ENCODE data around the gene SLC25A18. TPM values are rescaled to one million over a fixed set of nuclear protein-coding genes. Genes with fewer than 3 reads are reported as not detected.
A peak's percentile ranks its signal among the peaks of the same experiment; 100 is the strongest.

Gene SLC25A18
- total and polyA plus RNA-seq, 7 experiments from 2014 or later, result 0.08 TPM; not detected in 6

- no peak for DNase-seq
These were observed 3.5 kb downstream of the SLC25A18 start for GRCh38 chr22:17566776-17567175.

DNA sequence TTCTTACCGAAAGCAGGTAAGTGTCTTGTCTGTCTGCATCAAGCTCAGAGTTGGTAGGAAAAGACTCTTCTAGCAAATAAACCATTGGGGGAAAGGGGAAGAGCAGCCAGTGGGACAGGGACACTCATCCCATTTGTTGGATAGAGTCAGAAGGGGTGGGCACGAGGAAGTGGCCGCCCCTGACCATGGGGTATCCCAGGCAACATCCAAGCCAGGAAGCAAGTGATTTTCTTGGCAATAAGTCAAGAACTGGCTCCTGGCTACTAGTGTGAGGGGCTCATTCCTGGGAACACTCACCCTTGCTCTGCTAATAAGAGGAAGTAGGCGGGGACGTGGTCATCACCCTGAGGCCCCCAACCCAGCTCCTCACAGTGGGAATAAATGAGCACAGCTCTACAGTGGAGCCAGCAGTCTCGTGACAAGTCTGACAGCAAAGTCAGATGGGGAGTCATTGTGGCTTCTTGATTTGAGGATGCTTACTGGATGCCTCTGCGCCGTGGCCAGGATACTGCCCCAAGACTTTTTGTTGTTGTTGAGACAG lies 6.7 kb downstream of the SLC25A18 start:
- peaks cover 0 to 20% (median 9%) of the 10 kb centered on the region in 5 donors for H3K27me3 Mint-ChIP-seq
- intact Hi-C loops (cut with micrococcal nuclease), result no loop called here
- CTCF ChIA-PET, result no interaction called here

More at GRCh38 chr22:17566776-17567175, 3.5 kb downstream of the SLC25A18 start:
- Mint-ChIP-seq H3K9me3 (peaks cover 0 to 4% (median 0%) of the 10 kb centered on the region in 11 donors), H3K27me3 (peaks cover 0 to 15% (median 7%) of the 10 kb centered on the region in 5 donors), H3K4me3 (no peak overlapping the region), H3K27ac (no peak overlapping the region), H3K4me1 (peaks cover 0 to 1% (median 0%) of the 10 kb centered on the region in 7 donors), H3K36me3 (no peaks in the 10 kb centered on the region)
- Histone ChIP-seq H3K9me3 (ENCODE audit: control insufficient read depth in 2 of 3, low read length in 3 of 3) (no peaks in the 10 kb centered on the region), H3K4me3 (ENCODE audit: low read length) (no peak overlapping the region), H3K4me1 (ENCODE audit: control insufficient read depth in 2 of 2, insufficient read depth in 2 of 2, low read length in 2 of 2) (no peaks in the 10 kb centered on the region), H3K27ac (ENCODE audit: low read depth, low read length) (no peak overlapping the region), H3K27me3 (ENCODE audit: control insufficient read depth in 2 of 2, insufficient read depth in 2 of 2, low read length in 2 of 2) (no peaks in the 10 kb centered on the region), H3K36me3 (ENCODE audit: control insufficient read depth in 2 of 3, insufficient read depth in 3 of 3, low read length in 3 of 3) (no peaks in the 10 kb centered on the region)
- POLR2A ChIA-PET, result no interaction called here
- intact Hi-C loops (cut with micrococcal nuclease), result no loop called here
- CTCF ChIA-PET, result no interaction called here
- ATAC-seq, result no peak

GRCh38 chr22:17570851-17571631 lies 7.7 kb downstream of the SLC25A18 start:
- ChIA-PET CTCF (no interaction called here), POLR2A (no interaction called here)
- intact Hi-C loops (cut with micrococcal nuclease), result no loop called here
- H3K4me3 Mint-ChIP-seq, result no peak overlapping the region
- H3K9me3 ChIP-seq (ENCODE audit: control insufficient read depth in 2 of 3, low read length in 3 of 3), result no peaks in the 10 kb centered on the region
- H3K4me3 ChIP-seq (ENCODE audit: low read length), result no peak overlapping the region
- H3K36me3 Mint-ChIP-seq, result no peaks in the 10 kb centered on the region
- no peaks in the 10 kb centered on the region for H3K36me3 ChIP-seq (ENCODE audit: control insufficient read depth in 2 of 3, insufficient read depth in 3 of 3, low read length in 3 of 3)
- peaks cover 0 to 20% (median 9%) of the 10 kb centered on the region in 5 donors for H3K27me3 Mint-ChIP-seq
- H3K4me1 Mint-ChIP-seq, result peaks cover 0 to 1% (median 0%) of the 10 kb centered on the region in 7 donors
- peaks cover 0 to 2% (median 0%) of the 10 kb centered on the region in 11 donors for H3K9me3 Mint-ChIP-seq
- DNase-seq (no peak), ATAC-seq (no peak)
- no peaks in the 10 kb centered on the region for H3K4me1 ChIP-seq (ENCODE audit: control insufficient read depth in 2 of 2, insufficient read depth in 2 of 2, low read length in 2 of 2)
- no peak overlapping the region for H3K27ac ChIP-seq (ENCODE audit: low read depth, low read length)
- no peaks in the 10 kb centered on the region for H3K27me3 ChIP-seq (ENCODE audit: control insufficient read depth in 2 of 2, insufficient read depth in 2 of 2, low read length in 2 of 2)
- H3K27ac Mint-ChIP-seq, result peak overlapping the region in 1 of 9 donors; percentile 43

More for the DNA sequence above, 6.7 kb downstream of the SLC25A18 start:
- Mint-ChIP-seq H3K9me3 (peaks cover 0 to 4% (median 0%) of the 10 kb centered on the region in 11 donors), H3K4me3 (no peak overlapping the region), H3K27ac (no peak overlapping the region), H3K36me3 (no peaks in the 10 kb centered on the region), H3K4me1 (peaks cover 0 to 1% (median 0%) of the 10 kb centered on the region in 7 donors)
- H3K4me1 ChIP-seq (ENCODE audit: control insufficient read depth in 2 of 2, insufficient read depth in 2 of 2, low read length in 2 of 2), result no peaks in the 10 kb centered on the region
- no peaks in the 10 kb centered on the region for H3K27me3 ChIP-seq (ENCODE audit: control insufficient read depth in 2 of 2, insufficient read depth in 2 of 2, low read length in 2 of 2)
- no peaks in the 10 kb centered on the region for H3K36me3 ChIP-seq (ENCODE audit: control insufficient read depth in 2 of 3, insufficient read depth in 3 of 3, low read length in 3 of 3)
- ATAC-seq (no peak), DNase-seq (no peak)
- H3K27ac ChIP-seq (ENCODE audit: low read depth, low read length), result no peak overlapping the region
- no peak overlapping the region for H3K4me3 ChIP-seq (ENCODE audit: low read length)
- POLR2A ChIA-PET, result no interaction called here
- no peaks in the 10 kb centered on the region for H3K9me3 ChIP-seq (ENCODE audit: control insufficient read depth in 2 of 3, low read length in 3 of 3)

- Histone ChIP-seq H3K27me3 (ENCODE audit: control insufficient read depth in 2 of 2, insufficient read depth in 2 of 2, low read length in 2 of 2) (no peaks in the 10 kb centered on the region), H3K36me3 (ENCODE audit: control insufficient read depth in 2 of 3, insufficient read depth in 3 of 3, low read length in 3 of 3) (no peaks in the 10 kb centered on the region), H3K4me1 (ENCODE audit: control insufficient read depth in 2 of 2, insufficient read depth in 2 of 2, low read length in 2 of 2) (no peaks in the 10 kb centered on the region), H3K27ac (ENCODE audit: low read depth, low read length) (no peak overlapping the region), H3K9me3 (ENCODE audit: control insufficient read depth in 2 of 3, low read length in 3 of 3) (no peaks in the 10 kb centered on the region), H3K4me3 (ENCODE audit: low read length) (no peak overlapping the region)
- ChIA-PET CTCF (no interaction called here), POLR2A (no interaction called here)
- Mint-ChIP-seq H3K9me3 (no peaks in the 10 kb centered on the region), H3K4me3 (no peak overlapping the region), H3K36me3 (no peaks in the 10 kb centered on the region), H3K4me1 (no peaks in the 10 kb centered on the region), H3K27ac (no peak overlapping the region), H3K27me3 (peaks cover 0 to 16% (median 9%) of the 10 kb centered on the region in 5 donors)
- no peak for ATAC-seq
- no peak for DNase-seq
- intact Hi-C loops (cut with micrococcal nuclease), result no loop called here
These were observed 11.9 kb downstream of the SLC25A18 start for GRCh38 chr22:17575151-17575550.

- H3K9me3 ChIP-seq (ENCODE audit: control insufficient read depth in 2 of 3, low read length in 3 of 3), result no peaks in the 10 kb centered on the region
- Mint-ChIP-seq H3K4me1 (no peaks in the 10 kb centered on the region), H3K9me3 (no peaks in the 10 kb centered on the region), H3K27ac (no peak overlapping the region), H3K4me3 (no peak overlapping the region), H3K27me3 (peaks cover 0 to 13% (median 5%) of the 10 kb centered on the region in 5 donors), H3K36me3 (no peaks in the 10 kb centered on the region)
- H3K27ac ChIP-seq (ENCODE audit: low read depth, low read length), result no peak overlapping the region
- CTCF ChIA-PET, result no interaction called here
- ATAC-seq (no peak), DNase-seq (no peak)
- intact Hi-C loops (cut with micrococcal nuclease), result no loop called here
- POLR2A ChIA-PET, result no interaction called here
- no peaks in the 10 kb centered on the region for H3K27me3 ChIP-seq (ENCODE audit: control insufficient read depth in 2 of 2, insufficient read depth in 2 of 2, low read length in 2 of 2)
- no peaks in the 10 kb centered on the region for H3K4me1 ChIP-seq (ENCODE audit: control insufficient read depth in 2 of 2, insufficient read depth in 2 of 2, low read length in 2 of 2)
- no peaks in the 10 kb centered on the region for H3K36me3 ChIP-seq (ENCODE audit: control insufficient read depth in 2 of 3, insufficient read depth in 3 of 3, low read length in 3 of 3)
- H3K4me3 ChIP-seq (ENCODE audit: low read length), result no peak overlapping the region
These were observed 12.4 kb downstream of the SLC25A18 start for GRCh38 chr22:17575681-17576080.

DNA sequence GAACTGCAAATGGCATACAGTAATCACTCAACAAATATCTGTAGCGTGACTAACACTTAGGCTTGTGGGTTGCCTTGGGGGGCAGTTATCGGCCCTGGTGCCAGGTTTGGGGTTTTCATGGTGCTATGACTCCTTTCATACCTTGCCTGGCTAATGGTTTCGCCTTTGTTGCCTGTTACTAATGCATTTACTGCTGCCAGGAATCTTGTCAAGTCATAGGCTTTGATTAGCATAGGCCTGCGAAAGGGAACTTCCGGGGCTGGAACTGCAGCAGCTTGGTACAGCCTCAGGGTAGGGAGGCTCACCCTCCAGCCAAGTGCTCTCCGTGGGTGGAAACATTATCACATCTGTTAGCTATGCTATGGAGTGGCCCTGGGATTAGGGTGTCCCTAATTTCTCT lies 13.2 kb downstream of the SLC25A18 start:
- H3K4me3 Mint-ChIP-seq, result no peak overlapping the region
- no peaks in the 10 kb centered on the region for H3K4me1 Mint-ChIP-seq
- H3K27me3 Mint-ChIP-seq, result peaks cover 0 to 6% (median 2%) of the 10 kb centered on the region in 5 donors
- Histone ChIP-seq H3K9me3 (ENCODE audit: control insufficient read depth in 2 of 3, low read length in 3 of 3) (no peaks in the 10 kb centered on the region), H3K4me1 (ENCODE audit: control insufficient read depth in 2 of 2, insufficient read depth in 2 of 2, low read length in 2 of 2) (no peaks in the 10 kb centered on the region), H3K27ac (ENCODE audit: low read depth, low read length) (no peak overlapping the region), H3K27me3 (ENCODE audit: control insufficient read depth in 2 of 2, insufficient read depth in 2 of 2, low read length in 2 of 2) (no peaks in the 10 kb centered on the region), H3K36me3 (ENCODE audit: control insufficient read depth in 2 of 3, insufficient read depth in 3 of 3, low read length in 3 of 3) (no peaks in the 10 kb centered on the region), H3K4me3 (ENCODE audit: low read length) (no peak overlapping the region)
- no peak for DNase-seq
- no peak for ATAC-seq
- H3K36me3 Mint-ChIP-seq, result no peaks in the 10 kb centered on the region
- ChIA-PET POLR2A (no interaction called here), CTCF (no interaction called here)
- H3K9me3 Mint-ChIP-seq, result no peaks in the 10 kb centered on the region
- H3K27ac Mint-ChIP-seq, result peak overlapping the region in 1 of 9 donors; percentile 41
- intact Hi-C loops (cut with micrococcal nuclease), result no loop called here
